ENCODE measurements around the gene RABGAP1.

- no peak for TF ChIP-seq CTCF (IDR thresholded peaks at IDR 0.05)
- no peak for TF ChIP-seq POLR2A (IDR thresholded peaks at IDR 0.05)
Measured at GRCh38 chr9:122912964-122913673, 27.7 kb upstream of the RABGAP1 start, which contains the start of gene ZBTB6.

Measured in testis (tissue), 2 donors.